Subcutaneous adipose tissue (tissue), 4 donors: ENCODE results near the gene SYNGR1. TPM values are rescaled to one million over a fixed set of nuclear protein-coding genes. Genes with fewer than 3 reads are reported as not detected.

Experiments used
- CTCF ChIP-seq: fragments of 450-650 bp; IDR thresholded peaks from one replicate; pipeline ENCODE4 v1.5.1; 2016; ENCODE audit warnings: low read depth, mild to moderate bottlenecking, control low read depth, antibody characterized with exemption, moderate library complexity
- total RNA-seq, 4 donors: library from RNA; depleted of rRNA; stranded (reverse); fragments of >200 nt; gene quantifications; one replicate each; pipeline ENCODE4 v1.1.0, GENCODE V29; 2016

Gene SYNGR1
- total RNA-seq, 4 donors from 2014 or later = 2.6 to 15.3 (median 3.7) TPM

GRCh38 chr22:39429916-39430575 is 80.3 kb downstream of the SYNGR1 start:
- TF ChIP-seq CTCF = no peak

GRCh38 chr22:39430576-39431150 is 80.9 kb downstream of the SYNGR1 start:
- TF ChIP-seq CTCF = no peak

- TF ChIP-seq CTCF = no peak
Observed at GRCh38 chr22:39431216-39431801, 81.5 kb downstream of the SYNGR1 start.

GRCh38 chr22:39431821-39432251 is 82.0 kb downstream of the SYNGR1 start:
- no peak for TF ChIP-seq CTCF

- TF ChIP-seq CTCF = no peak
Observed at GRCh38 chr22:39432361-39432811, 82.6 kb downstream of the SYNGR1 start.

- TF ChIP-seq CTCF = no peak
Observed at GRCh38 chr22:39433476-39434242, 83.9 kb downstream of the SYNGR1 start.

- no peak for TF ChIP-seq CTCF
Observed at GRCh38 chr22:39434243-39434653, 84.5 kb downstream of the SYNGR1 start.
